Measurements from ENCODE around the gene NKIRAS1. TPM values are rescaled to one million over a fixed set of nuclear protein-coding genes. Genes with fewer than 3 reads are reported as not detected.

The NKIRAS1 gene
- polyA plus RNA-seq, 1 donor: 7.3 TPM

- no peak overlapping the region for H3K4me3 ChIP-seq (ENCODE audit: low read length)
- no peaks in the 10 kb centered on the region for H3K4me1 ChIP-seq (ENCODE audit: control insufficient read depth, insufficient read depth, low read length)
- no peaks in the 10 kb centered on the region for H3K9me3 ChIP-seq (ENCODE audit: control insufficient read depth, low read depth, low read length)
- H3K36me3 ChIP-seq (ENCODE audit: control insufficient read depth, insufficient read depth, low read length): no peaks in the 10 kb centered on the region
- no peak overlapping the region for H3K27ac ChIP-seq (ENCODE audit: low read length)
- no CpG with 5 or more reads among the region's 4 CpGs for WGBS (ENCODE audit: insufficient coverage, low lambda C conversion rate)
- DNase-seq: no peak
- peaks cover 15% of the 10 kb centered on the region for H3K27me3 ChIP-seq (ENCODE audit: control insufficient read depth, insufficient read depth, low read length)
Measured at GRCh38 chr3:23941440-23941839, 24.6 kb upstream of the NKIRAS1 start.

GRCh38 chr3:23940775-23941174 lies 24.0 kb upstream of the NKIRAS1 start:
- no peak overlapping the region for H3K27ac ChIP-seq (ENCODE audit: low read length)
- peaks cover 15% of the 10 kb centered on the region for H3K27me3 ChIP-seq (ENCODE audit: control insufficient read depth, insufficient read depth, low read length)
- H3K4me1 ChIP-seq (ENCODE audit: control insufficient read depth, insufficient read depth, low read length): no peaks in the 10 kb centered on the region
- H3K36me3 ChIP-seq (ENCODE audit: control insufficient read depth, insufficient read depth, low read length): no peaks in the 10 kb centered on the region
- no peak for DNase-seq
- 83% methylated on average over 1 of the region's 5 CpGs for WGBS (ENCODE audit: insufficient coverage, low lambda C conversion rate)
- no peak overlapping the region for H3K4me3 ChIP-seq (ENCODE audit: low read length)
- H3K9me3 ChIP-seq (ENCODE audit: control insufficient read depth, low read depth, low read length): no peaks in the 10 kb centered on the region

- peaks cover 10% of the 10 kb centered on the region for H3K27me3 ChIP-seq (ENCODE audit: control insufficient read depth, insufficient read depth, low read length)
Measured at GRCh38 chr3:23938688-23939087, 21.9 kb upstream of the NKIRAS1 start.

GRCh38 chr3:23937296-23937695 lies 20.5 kb upstream of the NKIRAS1 start:
- H3K36me3 ChIP-seq (ENCODE audit: control insufficient read depth, insufficient read depth, low read length): no peaks in the 10 kb centered on the region
- WGBS (ENCODE audit: insufficient coverage, low lambda C conversion rate): no CpG with 5 or more reads among the region's 1 CpG
- peaks cover 4% of the 10 kb centered on the region for H3K27me3 ChIP-seq (ENCODE audit: control insufficient read depth, insufficient read depth, low read length)
- no peaks in the 10 kb centered on the region for H3K4me1 ChIP-seq (ENCODE audit: control insufficient read depth, insufficient read depth, low read length)
- H3K9me3 ChIP-seq (ENCODE audit: control insufficient read depth, low read depth, low read length): no peaks in the 10 kb centered on the region
- no peak overlapping the region for H3K4me3 ChIP-seq (ENCODE audit: low read length)
- H3K27ac ChIP-seq (ENCODE audit: low read length): no peak overlapping the region
- no peak for DNase-seq

More at GRCh38 chr3:23938688-23939087, 21.9 kb upstream of the NKIRAS1 start:
- Histone ChIP-seq H3K4me1 (ENCODE audit: control insufficient read depth, insufficient read depth, low read length) (no peaks in the 10 kb centered on the region), H3K9me3 (ENCODE audit: control insufficient read depth, low read depth, low read length) (no peaks in the 10 kb centered on the region), H3K4me3 (ENCODE audit: low read length) (no peak overlapping the region), H3K36me3 (ENCODE audit: control insufficient read depth, insufficient read depth, low read length) (no peaks in the 10 kb centered on the region), H3K27ac (ENCODE audit: low read length) (no peak overlapping the region)
- no peak for DNase-seq

GRCh38 chr3:23934253-23934652 lies 17.5 kb upstream of the NKIRAS1 start:
- no peak for DNase-seq
- no CpG with 5 or more reads among the region's 4 CpGs for WGBS (ENCODE audit: insufficient coverage, low lambda C conversion rate)
- no peaks in the 10 kb centered on the region for H3K4me1 ChIP-seq (ENCODE audit: control insufficient read depth, insufficient read depth, low read length)
- H3K27me3 ChIP-seq (ENCODE audit: control insufficient read depth, insufficient read depth, low read length): peaks cover 2% of the 10 kb centered on the region
- no peak overlapping the region for H3K27ac ChIP-seq (ENCODE audit: low read length)
- H3K4me3 ChIP-seq (ENCODE audit: low read length): no peak overlapping the region
- no peaks in the 10 kb centered on the region for H3K9me3 ChIP-seq (ENCODE audit: control insufficient read depth, low read depth, low read length)
- no peaks in the 10 kb centered on the region for H3K36me3 ChIP-seq (ENCODE audit: control insufficient read depth, insufficient read depth, low read length)

- no CpG with 5 or more reads among the region's 4 CpGs for WGBS (ENCODE audit: insufficient coverage, low lambda C conversion rate)
- Histone ChIP-seq H3K4me3 (ENCODE audit: low read length) (no peak overlapping the region), H3K27me3 (ENCODE audit: control insufficient read depth, insufficient read depth, low read length) (peaks cover 2% of the 10 kb centered on the region), H3K4me1 (ENCODE audit: control insufficient read depth, insufficient read depth, low read length) (no peaks in the 10 kb centered on the region), H3K27ac (ENCODE audit: low read length) (no peak overlapping the region), H3K36me3 (ENCODE audit: control insufficient read depth, insufficient read depth, low read length) (no peaks in the 10 kb centered on the region), H3K9me3 (ENCODE audit: control insufficient read depth, low read depth, low read length) (no peaks in the 10 kb centered on the region)
- DNase-seq: no peak
Measured at GRCh38 chr3:23932571-23932970, 15.8 kb upstream of the NKIRAS1 start.

GRCh38 chr3:23931597-23931996 lies 14.8 kb upstream of the NKIRAS1 start:
- WGBS (ENCODE audit: insufficient coverage, low lambda C conversion rate): 90% methylated on average over 2 of the region's 3 CpGs
- Histone ChIP-seq H3K4me3 (ENCODE audit: low read length) (no peak overlapping the region), H3K4me1 (ENCODE audit: control insufficient read depth, insufficient read depth, low read length) (no peaks in the 10 kb centered on the region), H3K9me3 (ENCODE audit: control insufficient read depth, low read depth, low read length) (no peaks in the 10 kb centered on the region), H3K36me3 (ENCODE audit: control insufficient read depth, insufficient read depth, low read length) (no peaks in the 10 kb centered on the region), H3K27me3 (ENCODE audit: control insufficient read depth, insufficient read depth, low read length) (peaks cover 2% of the 10 kb centered on the region), H3K27ac (ENCODE audit: low read length) (no peak overlapping the region)
- DNase-seq: no peak

- DNase-seq: no peak
- no peaks in the 10 kb centered on the region for H3K9me3 ChIP-seq (ENCODE audit: control insufficient read depth, low read depth, low read length)
- H3K27ac ChIP-seq (ENCODE audit: low read length): no peak overlapping the region
- no peaks in the 10 kb centered on the region for H3K36me3 ChIP-seq (ENCODE audit: control insufficient read depth, insufficient read depth, low read length)
- no peaks in the 10 kb centered on the region for H3K4me1 ChIP-seq (ENCODE audit: control insufficient read depth, insufficient read depth, low read length)
- peaks cover 2% of the 10 kb centered on the region for H3K27me3 ChIP-seq (ENCODE audit: control insufficient read depth, insufficient read depth, low read length)
- 73% methylated on average over 3 of the region's 8 CpGs for WGBS (ENCODE audit: insufficient coverage, low lambda C conversion rate)
- no peak overlapping the region for H3K4me3 ChIP-seq (ENCODE audit: low read length)
Measured at GRCh38 chr3:23928524-23928923, 11.7 kb upstream of the NKIRAS1 start.

- Histone ChIP-seq H3K27ac (ENCODE audit: low read length) (no peak overlapping the region), H3K9me3 (ENCODE audit: control insufficient read depth, low read depth, low read length) (no peaks in the 10 kb centered on the region), H3K27me3 (ENCODE audit: control insufficient read depth, insufficient read depth, low read length) (no peaks in the 10 kb centered on the region), H3K4me3 (ENCODE audit: low read length) (no peak overlapping the region), H3K36me3 (ENCODE audit: control insufficient read depth, insufficient read depth, low read length) (peaks cover 4% of the 10 kb centered on the region), H3K4me1 (ENCODE audit: control insufficient read depth, insufficient read depth, low read length) (no peaks in the 10 kb centered on the region)
- DNase-seq: no peak
- WGBS (ENCODE audit: insufficient coverage, low lambda C conversion rate): 91% methylated on average over 1 of the region's 3 CpGs
Measured at GRCh38 chr3:23926736-23927135, 9.9 kb upstream of the NKIRAS1 start.

GRCh38 chr3:23926246-23926645 lies 9.5 kb upstream of the NKIRAS1 start:
- WGBS (ENCODE audit: insufficient coverage, low lambda C conversion rate): 90% methylated on average over 3 of the region's 7 CpGs
- peaks cover 4% of the 10 kb centered on the region for H3K36me3 ChIP-seq (ENCODE audit: control insufficient read depth, insufficient read depth, low read length)
- no peaks in the 10 kb centered on the region for H3K4me1 ChIP-seq (ENCODE audit: control insufficient read depth, insufficient read depth, low read length)
- no peak overlapping the region for H3K27ac ChIP-seq (ENCODE audit: low read length)
- no peak overlapping the region for H3K4me3 ChIP-seq (ENCODE audit: low read length)
- H3K27me3 ChIP-seq (ENCODE audit: control insufficient read depth, insufficient read depth, low read length): no peaks in the 10 kb centered on the region
- no peak for DNase-seq
- H3K9me3 ChIP-seq (ENCODE audit: control insufficient read depth, low read depth, low read length): no peaks in the 10 kb centered on the region

GRCh38 chr3:23923786-23924185 lies 7.0 kb upstream of the NKIRAS1 start:
- no peak for DNase-seq
- no peaks in the 10 kb centered on the region for H3K27me3 ChIP-seq (ENCODE audit: control insufficient read depth, insufficient read depth, low read length)
- H3K9me3 ChIP-seq (ENCODE audit: control insufficient read depth, low read depth, low read length): no peaks in the 10 kb centered on the region
- WGBS (ENCODE audit: insufficient coverage, low lambda C conversion rate): no CpG with 5 or more reads among the region's 2 CpGs
- H3K36me3 ChIP-seq (ENCODE audit: control insufficient read depth, insufficient read depth, low read length): peaks cover 12% of the 10 kb centered on the region
- no peak overlapping the region for H3K4me3 ChIP-seq (ENCODE audit: low read length)
- peaks cover 2% of the 10 kb centered on the region for H3K4me1 ChIP-seq (ENCODE audit: control insufficient read depth, insufficient read depth, low read length)
- H3K27ac ChIP-seq (ENCODE audit: low read length): no peak overlapping the region

All from large intestine (tissue), 3 donors.